NK-92 (cell line): ENCODE measurements around the gene AP1G2.

Experiments used
- DNase-seq: peaks from one replicate; lab custom pipeline; 2025; ENCODE audit not compliant: unreplicated experiment; lab: John Stamatoyannopoulos, UW

The AP1G2 gene

GRCh38 chr14:23558346-23559009, 9.1 kb downstream of the AP1G2 start:
- DNase-seq, result no peak

DNA sequence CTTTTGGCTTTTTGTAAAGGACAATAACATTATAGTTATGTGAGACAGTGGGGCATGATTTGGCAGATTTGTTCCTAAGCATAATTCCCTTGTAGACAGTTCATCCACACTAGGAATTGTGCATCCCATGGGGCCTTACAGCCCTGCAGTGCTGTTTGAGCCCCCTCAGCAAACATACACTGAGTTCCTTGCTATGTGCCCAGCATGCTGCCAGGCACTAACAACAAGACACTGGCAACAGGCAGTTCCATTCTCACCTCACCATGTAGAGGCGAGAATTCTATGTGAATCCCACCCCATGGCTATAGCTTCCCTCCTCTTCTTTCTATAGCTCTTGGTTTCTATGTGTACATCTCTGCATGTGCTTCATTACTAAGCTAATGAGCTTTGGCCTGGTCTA, 9.6 kb downstream of the AP1G2 start:
- DNase-seq, result no peak

- no peak for DNase-seq
These were observed 10.1 kb downstream of the AP1G2 start for GRCh38 chr14:23557521-23557920.

GRCh38 chr14:23556700-23557440, 10.7 kb downstream of the AP1G2 start:
- no peak for DNase-seq

- DNase-seq, result peak; percentile 56
These were observed 11.5 kb downstream of the AP1G2 start, which contains the start of gene THTPA for GRCh38 chr14:23555882-23556699. Gene THTPA (plus strand): TSS chr14:23556271. CDS start chr14:23556758, 487 bp downstream.

DNA sequence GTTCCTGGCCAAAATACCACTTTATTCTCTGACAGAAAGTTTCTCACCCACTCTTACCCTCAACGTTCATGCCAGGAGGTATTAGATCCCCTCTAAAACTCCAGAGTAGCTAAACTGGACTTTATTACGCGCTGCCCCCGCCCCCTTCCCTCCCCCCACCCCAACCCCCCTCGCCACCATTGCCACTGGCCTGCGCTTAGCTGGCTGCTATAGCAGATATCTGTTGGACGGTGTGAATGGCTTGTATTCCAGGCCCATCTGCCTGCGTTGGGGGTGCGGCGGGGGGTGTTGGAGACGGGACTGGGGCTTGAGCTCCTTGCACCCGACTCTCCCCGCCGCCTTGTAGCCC, 12.1 kb downstream of the AP1G2 start:
- DNase-seq, result no peak

- DNase-seq, result no peak
These were observed 16.1 kb downstream of the AP1G2 start, which contains the start of gene ZFHX2 for GRCh38 chr14:23551266-23552028. Gene ZFHX2 (minus strand): TSS chr14:23551765. CDS start chr14:23535325, 16,440 bp downstream.

DNA sequence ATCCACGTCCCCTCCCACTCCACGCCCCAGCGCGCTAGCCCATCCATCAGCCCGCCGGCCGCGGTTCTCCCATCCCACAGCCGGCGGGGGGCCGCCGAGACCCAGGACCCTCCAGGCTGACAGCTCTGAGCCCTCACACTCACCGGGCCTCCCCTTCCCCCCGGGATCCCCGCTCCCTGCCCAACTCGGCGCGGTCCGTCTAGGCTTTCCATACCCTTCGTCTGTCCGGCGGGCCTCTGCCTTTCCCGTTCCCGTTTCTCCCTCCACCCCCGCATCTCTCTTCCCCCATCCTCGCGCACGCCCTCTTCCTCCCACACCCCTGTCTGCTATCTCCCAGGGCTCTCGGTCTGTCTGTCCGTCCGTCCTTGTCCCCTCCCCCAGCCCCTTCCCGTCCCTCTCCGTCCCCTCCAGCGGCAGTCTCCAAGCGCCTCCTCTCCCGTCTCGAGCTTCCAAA, 16.8 kb downstream of the AP1G2 start:
- DNase-seq, result no peak

- no peak for DNase-seq
These were observed 17.3 kb downstream of the AP1G2 start for GRCh38 chr14:23550131-23550811.

DNA sequence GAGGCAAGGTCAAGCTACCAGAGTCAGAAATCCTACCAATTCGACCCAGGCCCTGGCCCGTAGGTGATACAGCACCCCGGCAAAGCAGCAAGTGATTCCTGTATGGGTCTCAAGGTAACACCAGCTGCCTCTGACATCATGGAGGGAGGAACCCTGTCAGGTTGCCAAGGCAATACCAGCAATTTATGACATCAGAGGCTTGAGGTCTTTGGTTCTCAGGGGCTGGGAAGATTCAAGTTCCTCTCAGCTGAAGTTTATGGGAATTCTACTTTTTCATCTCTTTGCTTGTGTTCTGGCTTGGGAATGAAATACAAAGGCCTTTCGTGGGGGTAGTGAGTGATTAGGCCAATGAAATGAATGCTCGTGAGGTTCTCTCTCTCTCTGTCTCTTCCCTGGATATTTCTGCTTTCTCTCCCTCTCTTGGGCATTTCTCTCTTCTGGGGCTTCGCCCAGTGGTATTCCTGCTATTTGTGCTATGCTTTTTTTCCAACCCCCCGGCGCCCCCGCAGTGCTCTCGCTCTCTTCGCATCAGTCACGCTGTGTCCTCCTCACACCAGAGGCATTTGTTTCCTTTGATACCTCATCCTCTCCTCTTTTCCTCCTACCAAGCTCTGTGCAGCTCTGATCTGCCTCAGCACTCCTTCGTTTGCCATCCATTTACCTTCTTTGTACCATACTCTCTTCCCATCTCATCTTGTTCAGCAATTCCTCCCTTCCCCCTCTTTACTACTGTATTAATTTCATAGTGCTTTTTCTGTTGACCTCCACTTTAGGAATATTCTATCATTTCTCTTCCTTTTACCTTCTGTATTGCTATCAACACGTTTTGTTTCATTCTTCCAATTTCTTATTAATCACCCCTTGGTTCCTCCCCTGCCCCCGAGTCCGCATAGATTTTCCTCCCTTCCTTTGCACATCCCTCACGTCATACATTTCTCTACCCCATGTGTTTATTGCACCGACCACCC, 19.0 kb downstream of the AP1G2 start:
- DNase-seq, result no peak

GRCh38 chr14:23547924-23548323, 19.7 kb downstream of the AP1G2 start:
- DNase-seq, result no peak

GRCh38 chr14:23546450-23547035, 21.0 kb downstream of the AP1G2 start:
- DNase-seq, result no peak

DNA sequence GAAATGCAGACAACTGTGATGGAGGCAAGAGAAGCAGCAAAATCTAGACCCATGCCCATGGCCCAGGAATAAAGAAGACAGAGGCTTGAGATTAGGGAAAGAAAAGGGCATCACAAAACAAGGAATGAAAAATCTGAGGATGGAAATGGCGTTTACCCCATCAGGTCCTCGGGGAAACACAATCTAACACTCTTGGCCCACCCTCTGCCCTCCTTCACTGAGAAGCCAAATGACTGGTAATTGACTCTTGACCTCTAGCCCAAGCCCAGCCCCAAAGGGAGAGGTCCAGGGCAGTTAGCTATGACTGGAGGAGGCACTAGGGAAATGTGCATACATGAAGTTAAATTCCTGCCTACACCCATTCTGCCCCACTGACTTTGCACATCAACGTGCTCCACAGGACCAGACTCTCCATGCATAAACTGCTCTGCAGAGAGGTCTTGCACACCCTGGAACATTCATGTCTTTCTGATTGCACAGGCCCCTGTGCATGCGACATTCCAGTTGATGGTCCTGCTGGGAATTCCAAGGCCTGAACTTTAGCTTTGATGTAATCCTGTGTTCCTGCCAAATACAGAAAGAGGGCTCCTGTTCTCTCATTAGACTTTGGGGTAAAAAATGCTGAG, 21.7 kb downstream of the AP1G2 start:
- no peak for DNase-seq

DNA sequence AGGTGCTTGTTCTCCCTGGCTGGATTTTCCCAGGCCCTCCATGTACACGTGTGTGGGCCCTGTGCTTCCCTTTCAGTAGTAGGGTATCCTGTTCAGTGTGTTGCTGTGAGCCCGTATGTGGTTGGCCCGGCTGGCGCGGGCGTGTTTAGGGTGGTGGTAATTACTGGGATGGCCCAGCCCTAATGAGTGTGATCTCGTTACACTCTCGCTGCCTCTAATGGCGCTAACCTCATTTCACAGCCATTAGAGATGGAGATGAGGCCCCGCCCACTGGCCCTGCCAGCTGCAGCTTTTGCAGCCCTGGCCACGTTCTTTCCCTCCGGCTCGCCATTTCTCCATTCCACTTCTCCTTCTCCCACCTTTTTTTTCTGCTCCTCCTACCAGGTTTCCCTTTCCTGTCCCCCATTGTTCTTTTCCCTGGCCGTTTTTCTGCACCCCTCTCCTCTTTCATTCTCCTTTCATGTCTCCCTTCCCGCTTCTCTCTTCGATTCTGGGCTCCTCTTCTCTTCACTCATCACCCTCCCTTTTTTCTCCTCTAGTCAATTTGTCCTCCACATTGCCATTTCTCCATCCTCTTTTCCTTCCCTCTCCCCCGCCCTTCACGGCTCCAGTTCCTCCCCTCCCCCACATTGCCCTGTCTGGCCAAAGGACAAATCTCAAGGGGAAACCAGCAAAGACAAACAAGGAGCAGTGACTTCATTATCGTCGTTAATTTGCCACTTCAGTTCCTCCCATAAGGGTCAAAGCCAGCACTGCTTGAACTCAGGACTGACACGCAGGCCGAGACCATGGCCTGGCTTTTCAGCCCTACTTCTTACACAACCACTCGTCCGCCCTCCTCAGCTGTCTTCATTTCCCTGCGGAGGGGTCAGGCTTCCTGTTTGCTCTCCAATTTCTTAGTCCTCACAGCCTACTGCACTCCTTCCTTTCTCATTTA, 22.8 kb downstream of the AP1G2 start:
- DNase-seq, result no peak

- no peak for DNase-seq
These were observed 24.2 kb downstream of the AP1G2 start for GRCh38 chr14:23543403-23543802.

- DNase-seq, result no peak
These were observed 25.3 kb downstream of the AP1G2 start for GRCh38 chr14:23542261-23542660.

DNA sequence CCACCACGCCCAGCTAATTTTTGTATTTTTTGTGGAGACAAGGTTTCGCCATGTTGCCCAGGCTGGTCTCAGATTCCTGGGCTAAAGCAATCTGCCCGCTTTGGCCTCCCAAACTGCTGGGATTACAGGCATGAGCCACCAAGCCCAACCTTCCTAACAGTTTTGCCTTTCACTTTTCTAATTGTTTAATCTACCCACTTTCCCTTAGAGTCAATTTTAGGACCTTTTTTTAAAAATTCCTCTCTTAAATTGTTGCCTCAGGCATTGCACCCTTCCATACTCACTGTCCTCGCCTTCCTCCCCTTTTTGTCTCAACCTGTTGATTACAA, 27.5 kb downstream of the AP1G2 start:
- DNase-seq, result no peak
